ENCODE measurements around the gene OTX2.

OTX2 gene

GRCh38 chr14:56811593-56812363, 1.5 kb upstream of the OTX2 start:
- Histone ChIP-seq H3K9ac (ENCODE audit: low read depth, low read length) (no peak overlapping the region), H3K36me3 (ENCODE audit: control insufficient read depth, insufficient read depth, low read length) (no peaks in the 10 kb centered on the region), H3K4me3 (ENCODE audit: low read depth, low read length) (peak overlapping the region; percentile 65), H3K27ac (ENCODE audit: low read depth, low read length) (no peak overlapping the region), H3K9me3 (ENCODE audit: control insufficient read depth, insufficient read depth, low read length) (no peaks in the 10 kb centered on the region), H3K4me1 (ENCODE audit: control insufficient read depth, insufficient read depth, low read length) (peaks cover 70% of the 10 kb centered on the region), H3K27me3 (ENCODE audit: control insufficient read depth, insufficient read depth, low read length) (peaks cover 98% of the 10 kb centered on the region)

GRCh38 chr14:56810836-56811592, 735 bp upstream of the OTX2 start:
- Histone ChIP-seq H3K9ac (ENCODE audit: low read depth, low read length) (no peak overlapping the region), H3K27me3 (ENCODE audit: control insufficient read depth, insufficient read depth, low read length) (peaks cover 90% of the 10 kb centered on the region), H3K36me3 (ENCODE audit: control insufficient read depth, insufficient read depth, low read length) (no peaks in the 10 kb centered on the region), H3K4me3 (ENCODE audit: low read depth, low read length) (peak overlapping the region; percentile 65), H3K27ac (ENCODE audit: low read depth, low read length) (no peak overlapping the region), H3K9me3 (ENCODE audit: control insufficient read depth, insufficient read depth, low read length) (no peaks in the 10 kb centered on the region), H3K4me1 (ENCODE audit: control insufficient read depth, insufficient read depth, low read length) (peaks cover 71% of the 10 kb centered on the region)

GRCh38 chr14:56809270-56810146, 771 bp downstream of the OTX2 start:
- Histone ChIP-seq H3K4me3 (ENCODE audit: low read depth, low read length) (peak overlapping the region; percentile 65), H3K9ac (ENCODE audit: low read depth, low read length) (peak overlapping the region; percentile 16; the same call in 1 of the 2 replicates), H3K4me1 (ENCODE audit: control insufficient read depth, insufficient read depth, low read length) (peaks cover 58% of the 10 kb centered on the region), H3K27ac (ENCODE audit: low read depth, low read length) (peak overlapping the region; percentile 4), H3K36me3 (ENCODE audit: control insufficient read depth, insufficient read depth, low read length) (no peaks in the 10 kb centered on the region; the same call in 1 of the 2 replicates), H3K9me3 (ENCODE audit: control insufficient read depth, insufficient read depth, low read length) (no peaks in the 10 kb centered on the region), H3K27me3 (ENCODE audit: control insufficient read depth, insufficient read depth, low read length) (peaks cover 80% of the 10 kb centered on the region)

- H3K27ac ChIP-seq (ENCODE audit: low read depth, low read length): peak overlapping the region; percentile 99
- peak overlapping the region; percentile 52 for H3K9ac ChIP-seq (ENCODE audit: low read depth, low read length)
- H3K4me1 ChIP-seq (ENCODE audit: control insufficient read depth, insufficient read depth, low read length): peaks cover 54% of the 10 kb centered on the region
- H3K4me3 ChIP-seq (ENCODE audit: low read depth, low read length): peak overlapping the region; percentile 65
- H3K27me3 ChIP-seq (ENCODE audit: control insufficient read depth, insufficient read depth, low read length): peaks cover 79% of the 10 kb centered on the region
- peaks cover 6% of the 10 kb centered on the region for H3K36me3 ChIP-seq (ENCODE audit: control insufficient read depth, insufficient read depth, low read length)
- H3K9me3 ChIP-seq (ENCODE audit: control insufficient read depth, insufficient read depth, low read length): no peaks in the 10 kb centered on the region
These were observed 1.7 kb downstream of the OTX2 start for GRCh38 chr14:56808383-56809269.

- H3K27me3 ChIP-seq (ENCODE audit: control insufficient read depth, insufficient read depth, low read length): peaks cover 78% of the 10 kb centered on the region
- H3K36me3 ChIP-seq (ENCODE audit: control insufficient read depth, insufficient read depth, low read length): peaks cover 11% of the 10 kb centered on the region
- peaks cover 54% of the 10 kb centered on the region for H3K4me1 ChIP-seq (ENCODE audit: control insufficient read depth, insufficient read depth, low read length)
- H3K4me3 ChIP-seq (ENCODE audit: low read depth, low read length): peak overlapping the region; percentile 65
- peak overlapping the region; percentile 99 for H3K27ac ChIP-seq (ENCODE audit: low read depth, low read length)
- H3K9me3 ChIP-seq (ENCODE audit: control insufficient read depth, insufficient read depth, low read length): no peaks in the 10 kb centered on the region
- H3K9ac ChIP-seq (ENCODE audit: low read depth, low read length): peak overlapping the region; percentile 52
These were observed 2.2 kb downstream of the OTX2 start for GRCh38 chr14:56808110-56808382.

GRCh38 chr14:56807386-56808109, 2.7 kb downstream of the OTX2 start:
- Histone ChIP-seq H3K4me1 (ENCODE audit: control insufficient read depth, insufficient read depth, low read length) (peaks cover 54% of the 10 kb centered on the region), H3K9me3 (ENCODE audit: control insufficient read depth, insufficient read depth, low read length) (no peaks in the 10 kb centered on the region), H3K27ac (ENCODE audit: low read depth, low read length) (peak overlapping the region; percentile 99), H3K9ac (ENCODE audit: low read depth, low read length) (peak overlapping the region; percentile 60; the same call in 1 of the 2 replicates), H3K36me3 (ENCODE audit: control insufficient read depth, insufficient read depth, low read length) (peaks cover 16% of the 10 kb centered on the region), H3K4me3 (ENCODE audit: low read depth, low read length) (peak overlapping the region; percentile 65), H3K27me3 (ENCODE audit: control insufficient read depth, insufficient read depth, low read length) (peaks cover 78% of the 10 kb centered on the region)

GRCh38 chr14:56806760-56807159, 3.5 kb downstream of the OTX2 start:
- Histone ChIP-seq H3K9me3 (ENCODE audit: control insufficient read depth, insufficient read depth, low read length) (no peaks in the 10 kb centered on the region), H3K36me3 (ENCODE audit: control insufficient read depth, insufficient read depth, low read length) (peaks cover 24% of the 10 kb centered on the region), H3K4me3 (ENCODE audit: low read depth, low read length) (peak overlapping the region; percentile 65), H3K4me1 (ENCODE audit: control insufficient read depth, insufficient read depth, low read length) (peaks cover 58% of the 10 kb centered on the region), H3K27me3 (ENCODE audit: control insufficient read depth, insufficient read depth, low read length) (peaks cover 78% of the 10 kb centered on the region), H3K27ac (ENCODE audit: low read depth, low read length) (peak overlapping the region; percentile 99), H3K9ac (ENCODE audit: low read depth, low read length) (peak overlapping the region; percentile 60)

- Histone ChIP-seq H3K4me1 (ENCODE audit: control insufficient read depth, insufficient read depth, low read length) (peaks cover 63% of the 10 kb centered on the region), H3K9me3 (ENCODE audit: control insufficient read depth, insufficient read depth, low read length) (no peaks in the 10 kb centered on the region), H3K27ac (ENCODE audit: low read depth, low read length) (peak overlapping the region; percentile 99), H3K4me3 (ENCODE audit: low read depth, low read length) (peak overlapping the region; percentile 65), H3K36me3 (ENCODE audit: control insufficient read depth, insufficient read depth, low read length) (peaks cover 30% of the 10 kb centered on the region), H3K27me3 (ENCODE audit: control insufficient read depth, insufficient read depth, low read length) (peaks cover 78% of the 10 kb centered on the region), H3K9ac (ENCODE audit: low read depth, low read length) (peak overlapping the region; percentile 60)
These were observed 4.1 kb downstream of the OTX2 start for GRCh38 chr14:56805992-56806727.

GRCh38 chr14:56805201-56805991, 4.9 kb downstream of the OTX2 start:
- peak overlapping the region; percentile 84 for H3K9ac ChIP-seq (ENCODE audit: low read depth, low read length)
- H3K9me3 ChIP-seq (ENCODE audit: control insufficient read depth, insufficient read depth, low read length): no peaks in the 10 kb centered on the region
- peaks cover 38% of the 10 kb centered on the region for H3K36me3 ChIP-seq (ENCODE audit: control insufficient read depth, insufficient read depth, low read length)
- peak overlapping the region; percentile 93 for H3K4me3 ChIP-seq (ENCODE audit: low read depth, low read length)
- H3K27ac ChIP-seq (ENCODE audit: low read depth, low read length): peak overlapping the region; percentile 99
- peaks cover 78% of the 10 kb centered on the region for H3K27me3 ChIP-seq (ENCODE audit: control insufficient read depth, insufficient read depth, low read length)
- H3K4me1 ChIP-seq (ENCODE audit: control insufficient read depth, insufficient read depth, low read length): peaks cover 63% of the 10 kb centered on the region

All from HUES48 (cell line).